Measurements from ENCODE around the gene SLCO4C1. TPM values are rescaled to one million over a fixed set of nuclear protein-coding genes. Genes with fewer than 3 reads are reported as not detected.
"Not testable (repeated sequence)": the region's sequence is repeated elsewhere in the genome, so short reads cannot be mapped to it uniquely, and the experiment has no call there.

Gene SLCO4C1
- not detected for total RNA-seq

GRCh38 chr5:102296178-102296817 lies at the start of gene SLCO4C1:
TSS of gene SLCO4C1 (minus strand) at chr5:102296284. CDS start at chr5:102296262, 22 bp downstream.
- Histone ChIP-seq H3K4me1 (peaks cover 2 to 6% of the 10 kb centered on the region in 2 donors), H3K27me3 (no peaks in the 10 kb centered on the region), H3K36me3 (no peaks in the 10 kb centered on the region), H3K4me3 (peak within 1 kb of the TSS; percentile 41 to 61 (median 48)), H3K9me3 (no peaks in the 10 kb centered on the region), H3K27ac (no peak within 1 kb of the TSS)
- ATAC-seq (peak in 1 of 2 donors; percentile 33), DNase-seq (peak in 1 of 2 donors; percentile 18)
- in situ Hi-C loops (cut with MboI; ENCODE audit: low sequenced_read_pairs in 4 of 4): no loop called here
- TF ChIP-seq CTCF (IDR thresholded peaks at IDR 0.05 in 4 of 5, conservative IDR thresholded peaks at IDR 0.05 in 1 of 5): peak in 1 of 5 experiments; percentile 41
- no peak for TF ChIP-seq POLR2A (IDR thresholded peaks at IDR 0.05)
- intact Hi-C loops (cut with DNase I; ENCODE audit: low total_unique reads): no loop called here

- Histone ChIP-seq H3K4me3 (no peak overlapping the region), H3K9me3 (no peaks in the 10 kb centered on the region), H3K4me1 (peaks cover 6 to 7% of the 10 kb centered on the region in 2 donors), H3K36me3 (no peaks in the 10 kb centered on the region), H3K27me3 (no peaks in the 10 kb centered on the region), H3K27ac (no peak overlapping the region)
- TF ChIP-seq POLR2A (IDR thresholded peaks at IDR 0.05) (no peak), CTCF (IDR thresholded peaks at IDR 0.05 in 4 of 5, conservative IDR thresholded peaks at IDR 0.05 in 1 of 5) (no peak)
- in situ Hi-C loops (cut with MboI; ENCODE audit: low sequenced_read_pairs in 4 of 4) (no loop called here), intact Hi-C loops (cut with DNase I; ENCODE audit: low total_unique reads) (no loop called here)
- DNase-seq: no peak
- no peak for ATAC-seq
Observed at GRCh38 chr5:102341681-102342288, 45.7 kb upstream of the SLCO4C1 start.

- ATAC-seq: no peak
- H3K9me3 ChIP-seq: no peaks in the 10 kb centered on the region
Observed at GRCh38 chr5:102324714-102325113, 28.6 kb upstream of the SLCO4C1 start.

GRCh38 chr5:102318801-102319200 lies 22.7 kb upstream of the SLCO4C1 start:
- ATAC-seq; H3K27me3 ChIP-seq; H3K27ac ChIP-seq; H3K36me3 ChIP-seq; intact Hi-C loops (cut with DNase I; ENCODE audit: low total_unique reads); DNase-seq; H3K4me1 ChIP-seq; H3K9me3 ChIP-seq; in situ Hi-C loops (cut with MboI; ENCODE audit: low sequenced_read_pairs in 4 of 4); H3K4me3 ChIP-seq: not testable (repeated sequence)

More at GRCh38 chr5:102324714-102325113, 28.6 kb upstream of the SLCO4C1 start:
- Histone ChIP-seq H3K36me3 (no peaks in the 10 kb centered on the region), H3K4me1 (no peaks in the 10 kb centered on the region), H3K27me3 (no peaks in the 10 kb centered on the region), H3K27ac (no peak overlapping the region), H3K4me3 (no peak overlapping the region)
- in situ Hi-C loops (cut with MboI; ENCODE audit: low sequenced_read_pairs in 4 of 4) (no loop called here), intact Hi-C loops (cut with DNase I; ENCODE audit: low total_unique reads) (no loop called here)
- TF ChIP-seq POLR2A (IDR thresholded peaks at IDR 0.05): no peak
- no peak for TF ChIP-seq CTCF (IDR thresholded peaks at IDR 0.05 in 4 of 5, conservative IDR thresholded peaks at IDR 0.05 in 1 of 5)
- DNase-seq: no peak

GRCh38 chr5:102314328-102314727 lies 18.2 kb upstream of the SLCO4C1 start:
- intact Hi-C loops (cut with DNase I; ENCODE audit: low total_unique reads): no loop called here
- Histone ChIP-seq H3K4me3 (no peak overlapping the region), H3K9me3 (no peaks in the 10 kb centered on the region), H3K4me1 (no peaks in the 10 kb centered on the region), H3K27me3 (no peaks in the 10 kb centered on the region), H3K36me3 (no peaks in the 10 kb centered on the region), H3K27ac (no peak overlapping the region)
- ATAC-seq (no peak), DNase-seq (no peak)
- TF ChIP-seq POLR2A (IDR thresholded peaks at IDR 0.05) (no peak), CTCF (IDR thresholded peaks at IDR 0.05 in 4 of 5, conservative IDR thresholded peaks at IDR 0.05 in 1 of 5) (no peak)
- in situ Hi-C loops (cut with MboI; ENCODE audit: low sequenced_read_pairs in 4 of 4): no loop called here
